K562 (cell line): ENCODE measurements around the gene SCUBE2. TPM values are rescaled to one million over a fixed set of nuclear protein-coding genes. Genes with fewer than 3 reads are reported as not detected.

Source experiments
- ARID1B ChIP-seq: fragments of 450-650 bp; IDR thresholded peaks from 2 replicates; pipeline ENCODE4 v1.6.1; 2016; ENCODE audit warnings: antibody characterized with exemption, mild to moderate bottlenecking, inconsistent platforms
- ATF1 ChIP-seq, 2 experiments: fragments of 450-650 bp in 1 of 2; IDR thresholded peaks; 2 replicates each; pipeline ENCODE4 v1.6.1; 2016; ENCODE audit warnings: missing compliant biosample characterization in 1 of 2, missing genetic modification characterization in 1 of 2
- CREM ChIP-seq: IDR thresholded peaks from 2 replicates; pipeline ENCODE4 v1.6.1; 2014; ENCODE audit warnings: antibody characterized with exemption, low read depth
- EGR1 ChIP-seq: fragments of 450-650 bp; conservative IDR thresholded peaks from 2 replicates; pipeline ENCODE4 v1.6.1; 2017; ENCODE audit warnings: mild to moderate bottlenecking
- ELK1 ChIP-seq: sonication (generic); formaldehyde crosslinking; IDR thresholded peaks from 2 replicates; pipeline ENCODE4 v1.8.1; 2022; ENCODE audit warnings: missing genetic modification reagents
- FUS ChIP-seq: fragments of 200-400 bp; formaldehyde crosslinking; optimal IDR thresholded peaks from 2 replicates; pipeline ENCODE3; 2017; ENCODE audit warnings: low read depth, low read length
- HDAC1 ChIP-seq, 2 experiments: fragments of 450-650 bp; IDR thresholded peaks; 2 replicates each; pipeline ENCODE4 v1.6.1; 2016 to 2017; ENCODE audit warnings: inconsistent platforms in 1 of 2, mild to moderate bottlenecking in 1 of 2, moderate library complexity in 1 of 2
- HLTF ChIP-seq: fragments of 450-650 bp; IDR thresholded peaks from 2 replicates; pipeline ENCODE4 v1.6.1; 2016
- IFI16 ChIP-seq: fragments of 250-450 bp; sonication (Bioruptor Pico); IDR thresholded peaks from 2 replicates; pipeline ENCODE4 v2.1.2; 2022; ENCODE audit warnings: mild to moderate bottlenecking, inconsistent platforms
- KAT7 ChIP-seq: sonication (generic); formaldehyde crosslinking; IDR thresholded peaks from 2 replicates; pipeline ENCODE4 v1.8.0; 2022; ENCODE audit warnings: missing genetic modification reagents, mild to moderate bottlenecking, borderline replicate concordance
- MCM3 ChIP-seq: fragments of 450-650 bp; IDR thresholded peaks from 2 replicates; pipeline ENCODE4 v1.6.1; 2016
- MCM5 ChIP-seq: fragments of 450-650 bp; IDR thresholded peaks from 2 replicates; pipeline ENCODE4 v1.6.1; 2016; ENCODE audit warnings: low read depth
- MEIS2 ChIP-seq: fragments of 450-650 bp; IDR thresholded peaks from 2 replicates; pipeline ENCODE4 v1.6.1; 2014; ENCODE audit warnings: mild to moderate bottlenecking; ENCODE audit not compliant: partially characterized antibody
- NCOA4 ChIP-seq: fragments of 450-650 bp; IDR thresholded peaks from 2 replicates; pipeline ENCODE4 v1.6.1; 2018; ENCODE audit warnings: mild to moderate bottlenecking; ENCODE audit not compliant: partially characterized antibody
- NUFIP1 ChIP-seq: fragments of 450-650 bp; IDR thresholded peaks from 2 replicates; pipeline ENCODE4 v1.6.1; 2018; ENCODE audit not compliant: partially characterized antibody
- PURB ChIP-seq: sonication (generic); formaldehyde crosslinking; IDR thresholded peaks from 2 replicates; pipeline ENCODE4 v1.9.0; 2021; ENCODE audit warnings: low read depth, mild to moderate bottlenecking, missing genetic modification reagents
- RBBP5 ChIP-seq: fragments of 200-600 bp; sonication (generic); IDR thresholded peaks from 2 replicates; pipeline ENCODE4 v1.6.1; 2012; ENCODE audit warnings: borderline replicate concordance, mild to moderate bottlenecking, low read length, control low read depth, inconsistent platforms; ENCODE audit not compliant: insufficient read depth, poor library complexity, severe bottlenecking
- RBM15 ChIP-seq: fragments of 200-400 bp; formaldehyde crosslinking; IDR thresholded peaks from 2 replicates; pipeline ENCODE4 v1.6.1; 2018; ENCODE audit warnings: mild to moderate bottlenecking, low read length, moderate library complexity; ENCODE audit not compliant: insufficient read depth
- SIN3B ChIP-seq: fragments of 450-650 bp; IDR thresholded peaks from 2 replicates; pipeline ENCODE4 v1.6.1; 2017; ENCODE audit warnings: low read depth, mild to moderate bottlenecking, moderate library complexity
- SMAD2 ChIP-seq: fragments of 150-350 bp; IDR thresholded peaks from 2 replicates; pipeline ENCODE4 v1.6.1; 2014; ENCODE audit warnings: low read depth, mild to moderate bottlenecking, low read length
- TFAP4 ChIP-seq: sonication (generic); formaldehyde crosslinking; IDR thresholded peaks from 2 replicates; pipeline ENCODE4 v1.8.0; 2022; ENCODE audit warnings: missing genetic modification reagents, mild to moderate bottlenecking, moderate library complexity, borderline replicate concordance
- TOE1 ChIP-seq, 2 experiments: fragments of 450-650 bp in 1 of 2; sonication (generic) in 1 of 2; formaldehyde crosslinking in 1 of 2; IDR thresholded peaks; 2 replicates each; pipeline versions ENCODE4 v1.7.1 to v1.8.0; 2016 to 2022; ENCODE audit warnings: borderline replicate concordance in 2 of 2, mild to moderate bottlenecking in 2 of 2, antibody characterized with exemption in 1 of 2, inconsistent platforms in 1 of 2, low read depth in 1 of 2, missing genetic modification reagents in 1 of 2, moderate library complexity in 1 of 2
- ZKSCAN1 ChIP-seq: fragments of 150-350 bp; IDR thresholded peaks from 2 replicates; pipeline ENCODE4 v1.6.1; 2016; ENCODE audit warnings: low read depth, low read length
- ZMIZ1 ChIP-seq, 2 experiments: fragments of 150-350 bp in 1 of 2; IDR thresholded peaks; 2 replicates each; pipeline ENCODE4 v1.6.1; 2012 to 2016; ENCODE audit warnings: low read depth in 2 of 2, low read length in 2 of 2, mild to moderate bottlenecking in 1 of 2, moderate library complexity in 1 of 2
- ZNF695 ChIP-seq: fragments of 450-650 bp; formaldehyde crosslinking; IDR thresholded peaks from 2 replicates; pipeline ENCODE4 v1.4.0; 2020; ENCODE audit warnings: mild to moderate bottlenecking, moderate library complexity
- polyA plus RNA-seq, 8 experiments: library from polyadenylated mRNA; depleted of rRNA in 4 of 8; stranded (reverse) in 5 of 8; unstranded in 3 of 8; fragments of >200 nt; fragmentation: Nextera tagmentation in 2 of 8; fragmentation: Illumina TruSeq in 1 of 8; extraction: Ambion mirVana in 2 of 8; extraction: Trizol in 1 of 8; gene quantifications; 2 replicates each; pipeline versions ENCODE4 v1.2.1 to v1.2.3, GENCODE V29; 2011 to 2014; ENCODE audit warnings: inconsistent platforms in 1 of 8, missing spikeins in 1 of 8
- total RNA-seq, 7 experiments: library from RNA; depleted of rRNA in 6 of 7; stranded (reverse); fragments of >200 nt in 6 of 7; fragmentation: Illumina TruSeq in 2 of 7; extraction: Trizol in 2 of 7; gene quantifications; 2 replicates each; pipeline versions ENCODE4 v1.2.1 to v1.2.3, GENCODE V29; 2011 to 2021; ENCODE audit warnings: low replicate concordance in 1 of 7

SCUBE2 gene
- total and polyA plus RNA-seq, 9 of the 15 experiments (the other 6 are each of a cell fraction or from before 2014, with no cell fraction given): 0.06 to 0.40 (median 0.07) TPM; not detected in 6

GRCh38 chr11:9003573-9004182 lies 87.7 kb downstream of the SCUBE2 start, which contains the start of gene NRIP3 (continued):
- TF ChIP-seq ZMIZ1 (IDR thresholded peaks at IDR 0.05; ENCODE audit: low read depth in 2 of 2, low read length in 2 of 2) (no peak), PURB (CRISPR knock-in tag) (no peak), ELK1 (CRISPR knock-in tag) (no peak), ARID1B (no peak), KAT7 (CRISPR knock-in tag) (no peak), HDAC1 (IDR thresholded peaks at IDR 0.05) (no peak), FUS (peak; percentile 86), ZNF695 (no peak), RBBP5 (peak; percentile 75), MCM3 (no peak), HLTF (no peak), NUFIP1 (no peak), NCOA4 (no peak), RBM15 (no peak), IFI16 (CRISPR knock-in tag) (no peak), EGR1 (no peak), TOE1 (IDR thresholded peaks at IDR 0.05; ENCODE audit: borderline replicate concordance) (peak; percentile 51; the same call in 1 of the 2 replicates), TOE1 (CRISPR knock-in tag; IDR thresholded peaks at IDR 0.05; ENCODE audit: borderline replicate concordance, low read depth) (no peak), CREM (peak; percentile 82), ZKSCAN1 (no peak), SMAD2 (no peak), MEIS2 (no peak), MCM5 (no peak), SIN3B (no peak), ATF1 (CRISPR knock-in tag; IDR thresholded peaks at IDR 0.05) (no peak), ATF1 (tag; IDR thresholded peaks at IDR 0.05) (peak; percentile 95), TFAP4 (CRISPR knock-in tag) (peak; percentile 58; the same call in 1 of the 2 replicates)
